ENCODE results near the gene ENTREP1. TPM values are rescaled to one million over a fixed set of nuclear protein-coding genes. Genes with fewer than 3 reads are reported as not detected.

The ENTREP1 gene
- total RNA-seq, 1 donor from 2014 or later = 0.05 TPM

Other genes starting within 250 kb of the ENTREP1 start
- 31.9 and 32.2 TPM in 2 replicates for gene TJP2, start 150.9 kb upstream of the ENTREP1 start, total RNA-seq